GM19467 (cell line): ENCODE data around the gene SIX4.

ENCODE experiments used
- ATAC-seq: cut with Tn5 transposase; IDR thresholded peaks from one replicate; pipeline ENCODE4 v1.9.1; 2021; ENCODE audit warnings: mild to moderate bottlenecking, moderate library complexity; ENCODE audit not compliant: unreplicated experiment

SIX4 gene

GRCh38 chr14:60662982-60663381 is 61.2 kb downstream of the SIX4 start:
- ATAC-seq: no peak

- ATAC-seq: no peak
Observed at GRCh38 chr14:60661721-60662120, 62.4 kb downstream of the SIX4 start.
